ENCODE measurements around the gene ARID1B.

GRCh38 chr6:157253699-157254098 is 476.5 kb downstream of the ARID1B start:
- TF ChIP-seq POLR2AphosphoS5 (IDR thresholded peaks at IDR 0.05; ENCODE audit: low read depth, low read length) (no peak), SIN3A (IDR thresholded peaks at IDR 0.05; ENCODE audit: borderline replicate concordance, insufficient read depth, low read length) (no peak)
